K562 (cell line): ENCODE results near the gene MRPL55. TPM values are rescaled to one million over a fixed set of nuclear protein-coding genes. Genes with fewer than 3 reads are reported as not detected.

Source experiments
- BRF1 ChIP-seq: IDR thresholded peaks from 3 replicates; pipeline ENCODE4 v1.6.1; 2011; ENCODE audit warnings: borderline replicate concordance, mild to moderate bottlenecking; ENCODE audit not compliant: insufficient read length; ENCODE audit errors: extremely low read depth
- JUND ChIP-seq, 2 experiments: IDR thresholded peaks; 2 replicates in 1 of 2; 3 replicates in 1 of 2; pipeline ENCODE4 v1.6.1; 2011; ENCODE audit warnings: borderline replicate concordance in 2 of 2, low read depth in 2 of 2, low read length in 2 of 2, improper control_type of control experiment in 1 of 2, missing biosample characterization in 1 of 2, missing genetic modification characterization in 1 of 2, missing genetic modification reagents in 1 of 2
- KDM4B ChIP-seq, 2 experiments: fragments of 450-650 bp in 1 of 2; sonication (generic) in 1 of 2; IDR thresholded peaks; 2 replicates each; pipeline ENCODE4 v1.6.1; 2016 to 2017; ENCODE audit warnings: borderline replicate concordance in 2 of 2, antibody characterized with exemption in 1 of 2, low read depth in 1 of 2, mild to moderate bottlenecking in 1 of 2
- PHF21A ChIP-seq: fragments of 450-650 bp; IDR thresholded peaks from 2 replicates; pipeline ENCODE4 v1.6.1; 2017; ENCODE audit warnings: low read depth, borderline replicate concordance
- SIRT6 ChIP-seq: IDR thresholded peaks from one replicate; pipeline ENCODE4 v1.6.1; 2012; ENCODE audit warnings: low read depth, mild to moderate bottlenecking, control low read depth, inconsistent platforms, low read length, moderate library complexity
- SMAD3 ChIP-seq: fragments of 450-650 bp; formaldehyde crosslinking; conservative IDR thresholded peaks from 2 replicates; pipeline ENCODE4 v1.4.0; 2020; ENCODE audit warnings: mild to moderate bottlenecking
- SRSF3 ChIP-seq: fragments of 200-400 bp; formaldehyde crosslinking; IDR thresholded peaks from 2 replicates; pipeline ENCODE4 v1.6.1; 2016; ENCODE audit warnings: mild to moderate bottlenecking, low read length, moderate library complexity; ENCODE audit not compliant: insufficient read depth
- TBL1XR1 ChIP-seq, 2 experiments: IDR thresholded peaks; 2 replicates each; pipeline ENCODE4 v1.6.1; 2012; ENCODE audit warnings: improper control_type of control experiment in 2 of 2, low read length in 2 of 2, mild to moderate bottlenecking in 1 of 2
- ZFX ChIP-seq: sonication (generic); formaldehyde crosslinking; IDR thresholded peaks from 2 replicates; pipeline ENCODE4 v1.8.0; 2022; ENCODE audit warnings: mild to moderate bottlenecking, missing genetic modification reagents, moderate library complexity
- ZNF79 ChIP-seq: fragments of 250-450 bp; sonication (Bioruptor Pico); IDR thresholded peaks from 2 replicates; pipeline ENCODE4 v1.4.0; 2020; ENCODE audit warnings: low read depth, mild to moderate bottlenecking, moderate library complexity
- polyA plus RNA-seq, 8 experiments: library from polyadenylated mRNA; depleted of rRNA in 4 of 8; stranded (reverse) in 5 of 8; unstranded in 3 of 8; fragments of >200 nt; fragmentation: Nextera tagmentation in 2 of 8; fragmentation: Illumina TruSeq in 1 of 8; extraction: Ambion mirVana in 2 of 8; extraction: Trizol in 1 of 8; gene quantifications; 2 replicates each; pipeline versions ENCODE4 v1.2.1 to v1.2.3, GENCODE V29; 2011 to 2014; ENCODE audit warnings: inconsistent platforms in 1 of 8, missing spikeins in 1 of 8
- total RNA-seq, 7 experiments: library from RNA; depleted of rRNA in 6 of 7; stranded (reverse); fragments of >200 nt in 6 of 7; fragmentation: Illumina TruSeq in 2 of 7; extraction: Trizol in 2 of 7; gene quantifications; 2 replicates each; pipeline versions ENCODE4 v1.2.1 to v1.2.3, GENCODE V29; 2011 to 2021; ENCODE audit warnings: low replicate concordance in 1 of 7
- TF ChIP-seq, protein P1 (sequence below): fragments of 450-650 bp; IDR thresholded peaks from 2 replicates; pipeline ENCODE4 v1.6.1; 2017; ENCODE audit warnings: antibody characterized with exemption, mild to moderate bottlenecking
- TF ChIP-seq, protein P2 (sequence below): fragments of 450-650 bp; IDR thresholded peaks from 2 replicates; pipeline ENCODE4 v1.6.1; 2016; ENCODE audit warnings: low read depth
- TF ChIP-seq, protein P3 (sequence below), 2 experiments: fragments of 200-800 bp in 1 of 2; sonication (Bioruptor generic) in 1 of 2; sonication (generic) in 1 of 2; formaldehyde crosslinking in 1 of 2; IDR thresholded peaks in 1 of 2; conservative IDR thresholded peaks in 1 of 2; 2 replicates each; pipeline versions ENCODE4 v1.5.0 to v1.6.1; 2016 to 2020; ENCODE audit warnings: missing compliant biosample characterization in 1 of 2, missing genetic modification characterization in 1 of 2, missing genetic modification reagents in 1 of 2

MRPL55 gene
- total and polyA plus RNA-seq, 9 of the 15 experiments (the other 6 are each of a cell fraction or from before 2014, with no cell fraction given), result 34.9 to 228 (median 81.0) TPM

DNA sequence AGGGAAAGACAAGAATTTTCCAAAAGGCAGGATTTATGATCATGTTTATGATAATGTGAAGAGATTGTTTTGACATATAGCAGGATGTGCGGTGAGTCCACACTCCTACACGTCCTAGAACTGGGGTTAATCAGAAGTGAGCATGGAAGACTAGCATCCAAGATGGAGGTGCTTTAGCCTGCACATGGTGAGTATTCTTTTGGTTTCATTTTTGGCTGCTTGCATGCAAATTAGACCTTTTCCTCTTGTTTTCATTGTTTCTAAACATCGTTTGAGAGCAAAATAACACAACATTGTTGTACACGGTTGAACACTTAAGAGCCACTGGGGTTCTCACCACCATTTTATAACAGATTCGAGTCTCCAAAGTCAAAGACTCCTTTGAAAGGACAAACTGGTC is 16.1 kb upstream of the MRPL55 start (continued):
- no peak for TF ChIP-seq BRF1
- TF ChIP-seq KDM4B (IDR thresholded peaks at IDR 0.05; ENCODE audit: borderline replicate concordance in 2 of 2, low read depth in 1 of 2), result no peak
- no peak for TF ChIP-seq JUND (IDR thresholded peaks at IDR 0.05; ENCODE audit: borderline replicate concordance, low read depth, low read length)
- TF ChIP-seq JUND (tag; IDR thresholded peaks at IDR 0.05; ENCODE audit: borderline replicate concordance, low read depth, low read length), result 0 out of 3 replicates have a peak, but pooled peaks have one; percentile 22
- TF ChIP-seq SRSF3, result no peak
- TF ChIP-seq TBL1XR1 (IDR thresholded peaks at IDR 0.05; ENCODE audit: low read length in 2 of 2), result no peak
- peak; percentile 68; the same call in 1 of the 2 replicates for TF ChIP-seq SMAD3 (CRISPR knock-in tag)
- TF ChIP-seq ZNF79 (CRISPR knock-in tag), result 0 out of 2 replicates have a peak, but pooled peaks have one; percentile 50
- TF ChIP-seq, protein P1, sequence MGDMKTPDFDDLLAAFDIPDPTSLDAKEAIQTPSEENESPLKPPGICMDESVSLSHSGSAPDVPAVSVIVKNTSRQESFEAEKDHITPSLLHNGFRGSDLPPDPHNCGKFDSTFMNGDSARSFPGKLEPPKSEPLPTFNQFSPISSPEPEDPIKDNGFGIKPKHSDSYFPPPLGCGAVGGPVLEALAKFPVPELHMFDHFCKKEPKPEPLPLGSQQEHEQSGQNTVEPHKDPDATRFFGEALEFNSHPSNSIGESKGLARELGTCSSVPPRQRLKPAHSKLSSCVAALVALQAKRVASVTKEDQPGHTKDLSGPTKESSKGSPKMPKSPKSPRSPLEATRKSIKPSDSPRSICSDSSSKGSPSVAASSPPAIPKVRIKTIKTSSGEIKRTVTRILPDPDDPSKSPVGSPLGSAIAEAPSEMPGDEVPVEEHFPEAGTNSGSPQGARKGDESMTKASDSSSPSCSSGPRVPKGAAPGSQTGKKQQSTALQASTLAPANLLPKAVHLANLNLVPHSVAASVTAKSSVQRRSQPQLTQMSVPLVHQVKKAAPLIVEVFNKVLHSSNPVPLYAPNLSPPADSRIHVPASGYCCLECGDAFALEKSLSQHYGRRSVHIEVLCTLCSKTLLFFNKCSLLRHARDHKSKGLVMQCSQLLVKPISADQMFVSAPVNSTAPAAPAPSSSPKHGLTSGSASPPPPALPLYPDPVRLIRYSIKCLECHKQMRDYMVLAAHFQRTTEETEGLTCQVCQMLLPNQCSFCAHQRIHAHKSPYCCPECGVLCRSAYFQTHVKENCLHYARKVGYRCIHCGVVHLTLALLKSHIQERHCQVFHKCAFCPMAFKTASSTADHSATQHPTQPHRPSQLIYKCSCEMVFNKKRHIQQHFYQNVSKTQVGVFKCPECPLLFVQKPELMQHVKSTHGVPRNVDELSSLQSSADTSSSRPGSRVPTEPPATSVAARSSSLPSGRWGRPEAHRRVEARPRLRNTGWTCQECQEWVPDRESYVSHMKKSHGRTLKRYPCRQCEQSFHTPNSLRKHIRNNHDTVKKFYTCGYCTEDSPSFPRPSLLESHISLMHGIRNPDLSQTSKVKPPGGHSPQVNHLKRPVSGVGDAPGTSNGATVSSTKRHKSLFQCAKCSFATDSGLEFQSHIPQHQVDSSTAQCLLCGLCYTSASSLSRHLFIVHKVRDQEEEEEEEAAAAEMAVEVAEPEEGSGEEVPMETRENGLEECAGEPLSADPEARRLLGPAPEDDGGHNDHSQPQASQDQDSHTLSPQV, result peak; percentile 87
- TF ChIP-seq, protein P2, sequence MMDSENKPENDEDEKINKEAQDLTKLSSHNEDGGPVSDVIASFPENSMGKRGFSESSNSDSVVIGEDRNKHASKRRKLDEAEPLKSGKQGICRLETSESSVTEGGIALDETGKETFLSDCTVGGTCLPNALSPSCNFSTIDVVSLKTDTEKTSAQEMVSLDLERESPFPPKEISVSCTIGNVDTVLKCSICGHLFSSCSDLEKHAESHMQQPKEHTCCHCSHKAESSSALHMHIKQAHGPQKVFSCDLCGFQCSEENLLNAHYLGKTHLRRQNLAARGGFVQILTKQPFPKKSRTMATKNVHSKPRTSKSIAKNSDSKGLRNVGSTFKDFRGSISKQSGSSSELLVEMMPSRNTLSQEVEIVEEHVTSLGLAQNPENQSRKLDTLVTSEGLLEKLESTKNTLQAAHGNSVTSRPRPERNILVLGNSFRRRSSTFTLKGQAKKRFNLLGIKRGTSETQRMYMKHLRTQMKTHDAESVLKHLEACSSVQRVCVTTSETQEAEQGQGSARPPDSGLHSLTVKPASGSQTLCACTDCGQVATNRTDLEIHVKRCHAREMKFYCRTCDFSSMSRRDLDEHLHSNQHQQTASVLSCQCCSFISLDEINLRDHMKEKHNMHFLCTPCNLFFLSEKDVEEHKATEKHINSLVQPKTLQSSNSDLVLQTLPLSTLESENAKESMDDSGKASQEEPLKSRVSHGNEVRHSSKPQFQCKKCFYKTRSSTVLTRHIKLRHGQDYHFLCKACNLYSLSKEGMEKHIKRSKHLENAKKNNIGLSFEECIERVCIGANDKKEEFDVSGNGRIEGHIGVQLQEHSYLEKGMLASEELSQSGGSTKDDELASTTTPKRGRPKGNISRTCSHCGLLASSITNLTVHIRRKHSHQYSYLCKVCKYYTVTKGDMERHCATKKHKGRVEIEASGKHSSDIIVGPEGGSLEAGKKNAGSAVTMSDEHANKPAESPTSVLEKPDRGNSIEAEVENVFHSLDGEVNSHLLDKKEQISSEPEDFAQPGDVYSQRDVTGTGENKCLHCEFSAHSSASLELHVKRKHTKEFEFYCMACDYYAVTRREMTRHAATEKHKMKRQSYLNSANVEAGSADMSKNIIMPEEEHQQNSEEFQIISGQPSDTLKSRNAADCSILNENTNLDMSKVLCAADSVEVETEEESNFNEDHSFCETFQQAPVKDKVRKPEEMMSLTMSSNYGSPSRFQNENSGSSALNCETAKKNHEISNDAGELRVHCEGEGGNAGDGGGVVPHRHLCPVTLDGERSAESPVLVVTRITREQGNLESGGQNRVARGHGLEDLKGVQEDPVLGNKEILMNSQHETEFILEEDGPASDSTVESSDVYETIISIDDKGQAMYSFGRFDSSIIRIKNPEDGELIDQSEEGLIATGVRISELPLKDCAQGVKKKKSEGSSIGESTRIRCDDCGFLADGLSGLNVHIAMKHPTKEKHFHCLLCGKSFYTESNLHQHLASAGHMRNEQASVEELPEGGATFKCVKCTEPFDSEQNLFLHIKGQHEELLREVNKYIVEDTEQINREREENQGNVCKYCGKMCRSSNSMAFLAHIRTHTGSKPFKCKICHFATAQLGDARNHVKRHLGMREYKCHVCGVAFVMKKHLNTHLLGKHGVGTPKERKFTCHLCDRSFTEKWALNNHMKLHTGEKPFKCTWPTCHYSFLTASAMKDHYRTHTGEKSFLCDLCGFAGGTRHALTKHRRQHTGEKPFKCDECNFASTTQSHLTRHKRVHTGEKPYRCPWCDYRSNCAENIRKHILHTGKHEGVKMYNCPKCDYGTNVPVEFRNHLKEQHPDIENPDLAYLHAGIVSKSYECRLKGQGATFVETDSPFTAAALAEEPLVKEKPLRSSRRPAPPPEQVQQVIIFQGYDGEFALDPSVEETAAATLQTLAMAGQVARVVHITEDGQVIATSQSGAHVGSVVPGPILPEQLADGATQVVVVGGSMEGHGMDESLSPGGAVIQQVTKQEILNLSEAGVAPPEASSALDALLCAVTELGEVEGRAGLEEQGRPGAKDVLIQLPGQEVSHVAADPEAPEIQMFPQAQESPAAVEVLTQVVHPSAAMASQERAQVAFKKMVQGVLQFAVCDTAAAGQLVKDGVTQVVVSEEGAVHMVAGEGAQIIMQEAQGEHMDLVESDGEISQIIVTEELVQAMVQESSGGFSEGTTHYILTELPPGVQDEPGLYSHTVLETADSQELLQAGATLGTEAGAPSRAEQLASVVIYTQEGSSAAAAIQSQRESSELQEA, result no peak
- TF ChIP-seq ZFX, result no peak
- no peak for TF ChIP-seq SIRT6
- no peak for TF ChIP-seq PHF21A
- TF ChIP-seq, protein P3, sequence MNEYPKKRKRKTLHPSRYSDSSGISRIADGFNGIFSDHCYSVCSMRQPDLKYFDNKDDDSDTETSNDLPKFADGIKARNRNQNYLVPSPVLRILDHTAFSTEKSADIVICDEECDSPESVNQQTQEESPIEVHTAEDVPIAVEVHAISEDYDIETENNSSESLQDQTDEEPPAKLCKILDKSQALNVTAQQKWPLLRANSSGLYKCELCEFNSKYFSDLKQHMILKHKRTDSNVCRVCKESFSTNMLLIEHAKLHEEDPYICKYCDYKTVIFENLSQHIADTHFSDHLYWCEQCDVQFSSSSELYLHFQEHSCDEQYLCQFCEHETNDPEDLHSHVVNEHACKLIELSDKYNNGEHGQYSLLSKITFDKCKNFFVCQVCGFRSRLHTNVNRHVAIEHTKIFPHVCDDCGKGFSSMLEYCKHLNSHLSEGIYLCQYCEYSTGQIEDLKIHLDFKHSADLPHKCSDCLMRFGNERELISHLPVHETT (CRISPR knock-in tag; conservative IDR thresholded peaks at IDR 0.05 in 1 of 2, IDR thresholded peaks at IDR 0.05 in 1 of 2), result peak in 1 of 2 experiments; percentile 86; a peak in 2 of 4 replicates
